Liver (tissue), 9 donors: ENCODE measurements around the gene ILDR2. TPM values are rescaled to one million over a fixed set of nuclear protein-coding genes. Genes with fewer than 3 reads are reported as not detected.

Experiments used
- DNase-seq: peaks from one replicate; pipeline ENCODE4 v3.0.0-alpha.2; 2017; ENCODE audit warnings: low spot score
- H3K27ac ChIP-seq, 2 donors: one replicate each; pipeline ENCODE4 v1.7.0; 2013; ENCODE audit warnings: inconsistent platforms in 2 of 2, low read length in 2 of 2, control low read depth in 1 of 2, low read depth in 1 of 2, mild to moderate bottlenecking in 1 of 2
- H3K27me3 ChIP-seq, 4 donors: one replicate each; pipeline versions ENCODE4 v1.6.1 to v1.7.0; 2013; ENCODE audit warnings: low read length in 3 of 4, inconsistent platforms in 1 of 4, mild to moderate bottlenecking in 1 of 4, moderate library complexity in 1 of 4; ENCODE audit not compliant: control insufficient read depth in 4 of 4, insufficient read depth in 4 of 4
- H3K36me3 ChIP-seq, 4 donors: one replicate each; pipeline versions ENCODE4 v1.6.1 to v1.7.0; 2013; ENCODE audit warnings: low read length in 3 of 4, mild to moderate bottlenecking in 3 of 4, low read depth in 1 of 4, moderate library complexity in 1 of 4; ENCODE audit not compliant: control insufficient read depth in 4 of 4, insufficient read depth in 3 of 4
- H3K4me1 ChIP-seq, 4 donors: one replicate each; pipeline versions ENCODE4 v1.6.1 to v1.7.0; 2013; ENCODE audit warnings: low read length in 3 of 4, mild to moderate bottlenecking in 3 of 4, moderate library complexity in 1 of 4; ENCODE audit not compliant: control insufficient read depth in 4 of 4, insufficient read depth in 4 of 4
- H3K4me3 ChIP-seq, 3 donors: one replicate each; pipeline versions ENCODE4 v1.6.1 to v1.7.0; 2013; ENCODE audit warnings: low read length in 3 of 3, control low read depth in 1 of 3, low read depth in 1 of 3, mild to moderate bottlenecking in 1 of 3
- H3K9ac ChIP-seq, 2 donors: one replicate each; pipeline ENCODE4 v1.7.0; 2013; ENCODE audit warnings: low read length in 2 of 2, mild to moderate bottlenecking in 2 of 2, moderate library complexity in 2 of 2, control low read depth in 1 of 2, low read depth in 1 of 2
- H3K9me3 ChIP-seq, 4 donors: one replicate each; pipeline versions ENCODE4 v1.6.1 to v1.7.0; 2013; ENCODE audit warnings: low read length in 3 of 4; ENCODE audit not compliant: control insufficient read depth in 4 of 4
- ATF3 ChIP-seq: IDR thresholded peaks from 2 replicates; pipeline ENCODE4 v1.6.1; 2016; ENCODE audit warnings: antibody characterized with exemption
- EGR1 ChIP-seq, 2 donors: IDR thresholded peaks; 2 replicates each; pipeline ENCODE4 v1.6.1; 2016 to 2018; ENCODE audit warnings: antibody characterized with exemption in 2 of 2, low read depth in 2 of 2
- FOXA1 ChIP-seq: IDR thresholded peaks from 2 replicates; pipeline ENCODE4 v1.6.1; 2016; ENCODE audit warnings: antibody characterized with exemption
- FOXA2 ChIP-seq: IDR thresholded peaks from 2 replicates; pipeline ENCODE4 v1.6.1; 2016; ENCODE audit warnings: antibody characterized with exemption
- GABPA ChIP-seq, 2 donors: IDR thresholded peaks in 1 of 2; conservative IDR thresholded peaks in 1 of 2; 2 replicates each; pipeline ENCODE4 v1.6.1; 2016; ENCODE audit warnings: antibody characterized with exemption in 2 of 2, mild to moderate bottlenecking in 1 of 2, moderate library complexity in 1 of 2
- HNF4A ChIP-seq, 2 donors: conservative IDR thresholded peaks; 2 replicates each; pipeline ENCODE4 v1.6.1; 2016; ENCODE audit warnings: antibody characterized with exemption in 2 of 2, mild to moderate bottlenecking in 2 of 2
- HNF4G ChIP-seq: IDR thresholded peaks from 2 replicates; pipeline ENCODE4 v1.6.1; 2016; ENCODE audit warnings: antibody characterized with exemption
- JUND ChIP-seq, 2 donors: IDR thresholded peaks; 2 replicates each; pipeline ENCODE4 v1.6.1; 2016; ENCODE audit warnings: antibody characterized with exemption in 2 of 2
- NR2F2 ChIP-seq: IDR thresholded peaks from 2 replicates; pipeline ENCODE4 v1.6.1; 2016; ENCODE audit warnings: antibody characterized with exemption
- RAD21 ChIP-seq, 2 donors: IDR thresholded peaks; 2 replicates each; pipeline ENCODE4 v1.6.1; 2016; ENCODE audit warnings: antibody characterized with exemption in 2 of 2, mild to moderate bottlenecking in 2 of 2
- REST ChIP-seq: IDR thresholded peaks from 2 replicates; pipeline ENCODE4 v1.6.1; 2016; ENCODE audit warnings: antibody characterized with exemption, mild to moderate bottlenecking
- RXRA ChIP-seq, 2 donors: IDR thresholded peaks; 2 replicates each; pipeline ENCODE4 v1.6.1; 2017 to 2018; ENCODE audit warnings: antibody characterized with exemption in 2 of 2, mild to moderate bottlenecking in 1 of 2
- SP1 ChIP-seq: IDR thresholded peaks from 2 replicates; pipeline ENCODE4 v1.6.1; 2018; ENCODE audit warnings: antibody characterized with exemption, mild to moderate bottlenecking
- TAF1 ChIP-seq: conservative IDR thresholded peaks from 2 replicates; pipeline ENCODE4 v1.6.1; 2016; ENCODE audit warnings: antibody characterized with exemption, mild to moderate bottlenecking
- YY1 ChIP-seq: IDR thresholded peaks from 2 replicates; pipeline ENCODE4 v1.6.1; 2016; ENCODE audit warnings: antibody characterized with exemption, mild to moderate bottlenecking
- WGBS: extraction: QIAGEN DNeasy Blood & Tissue Kit; methylation state at CpG from one replicate; pipeline ENCODE4 v1.1.7; 2013; 5-methylcytosine and 5-hydroxymethylcytosine counted together
- polyA plus RNA-seq, 2 donors: library from polyadenylated mRNA; stranded (reverse) in 1 of 2; unstranded in 1 of 2; fragments of 200-250 nt in 1 of 2; fragments of >200 nt in 1 of 2; fragmentation: Nextera tagmentation in 1 of 2; extraction: Ambion mirVana in 1 of 2; gene quantifications; one replicate each; pipeline versions ENCODE4 v1.2.1 to v1.2.3, GENCODE V29; 2013 to 2015
- total RNA-seq, 2 donors: library from RNA; depleted of rRNA; stranded (reverse); fragments of >200 nt; gene quantifications; one replicate each; pipeline ENCODE4 v1.2.3, GENCODE V29; 2014
- TF ChIP-seq, protein P1 (sequence below): IDR thresholded peaks from 2 replicates; pipeline ENCODE4 v1.6.1; 2016; ENCODE audit warnings: antibody characterized with exemption
- TF ChIP-seq, protein P2 (sequence below): fragments of 150-350 bp; IDR thresholded peaks from 2 replicates; pipeline ENCODE4 v1.5.1; 2017; ENCODE audit warnings: improper control_type of control experiment, low read depth, low read length; ENCODE audit not compliant: missing input control
- TF ChIP-seq, protein P3 (sequence below): IDR thresholded peaks from 2 replicates; pipeline ENCODE4 v1.6.1; 2016; ENCODE audit warnings: antibody characterized with exemption
- donor health status: healthy.
- donor health status: healthy.
- donor health status: healthy.
- donor health status: healthy.
- donor health status: healthy.

ILDR2 gene
- total and polyA plus RNA-seq, 4 donors: 0.09 to 7.4 (median 0.44) TPM

DNA sequence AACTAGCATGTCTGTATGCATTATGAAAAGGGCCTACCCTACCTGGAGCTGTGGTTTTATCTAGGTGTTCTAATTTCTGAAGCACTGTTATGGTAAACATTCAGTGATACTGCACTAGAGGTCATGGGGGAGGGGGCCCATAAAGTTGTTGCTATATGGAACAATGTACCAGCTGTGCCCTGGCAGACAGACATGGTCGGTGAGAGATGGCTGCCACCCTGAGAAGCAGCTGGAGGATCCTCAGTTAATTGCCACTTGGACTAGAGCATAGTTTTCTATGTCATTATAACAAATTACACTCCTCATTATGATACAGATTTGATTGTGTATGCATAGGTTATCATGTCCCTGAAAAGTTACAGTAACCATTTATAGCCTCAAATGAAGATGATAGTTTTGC is 45.4 kb downstream of the ILDR2 start:
- Histone ChIP-seq H3K9ac (no peak overlapping the region), H3K27me3 (no peaks in the 10 kb centered on the region), H3K27ac (no peak overlapping the region), H3K36me3 (peaks cover 0 to 1% (median 0%) of the 10 kb centered on the region in 4 donors), H3K4me3 (no peak overlapping the region), H3K9me3 (no peaks in the 10 kb centered on the region), H3K4me1 (no peaks in the 10 kb centered on the region)
- TF ChIP-seq ATF3 (no peak), FOXA1 (no peak), JUND (IDR thresholded peaks at IDR 0.05) (no peak), SP1 (no peak), GABPA (IDR thresholded peaks at IDR 0.05 in 1 of 2, conservative IDR thresholded peaks at IDR 0.05 in 1 of 2) (no peak), TAF1 (no peak), EGR1 (IDR thresholded peaks at IDR 0.05; ENCODE audit: low read depth in 2 of 2) (no peak), RAD21 (IDR thresholded peaks at IDR 0.05) (no peak), HNF4A (conservative IDR thresholded peaks at IDR 0.05) (no peak), HNF4G (no peak), RXRA (IDR thresholded peaks at IDR 0.05) (no peak), NR2F2 (no peak), YY1 (no peak)
- TF ChIP-seq, protein P1, sequence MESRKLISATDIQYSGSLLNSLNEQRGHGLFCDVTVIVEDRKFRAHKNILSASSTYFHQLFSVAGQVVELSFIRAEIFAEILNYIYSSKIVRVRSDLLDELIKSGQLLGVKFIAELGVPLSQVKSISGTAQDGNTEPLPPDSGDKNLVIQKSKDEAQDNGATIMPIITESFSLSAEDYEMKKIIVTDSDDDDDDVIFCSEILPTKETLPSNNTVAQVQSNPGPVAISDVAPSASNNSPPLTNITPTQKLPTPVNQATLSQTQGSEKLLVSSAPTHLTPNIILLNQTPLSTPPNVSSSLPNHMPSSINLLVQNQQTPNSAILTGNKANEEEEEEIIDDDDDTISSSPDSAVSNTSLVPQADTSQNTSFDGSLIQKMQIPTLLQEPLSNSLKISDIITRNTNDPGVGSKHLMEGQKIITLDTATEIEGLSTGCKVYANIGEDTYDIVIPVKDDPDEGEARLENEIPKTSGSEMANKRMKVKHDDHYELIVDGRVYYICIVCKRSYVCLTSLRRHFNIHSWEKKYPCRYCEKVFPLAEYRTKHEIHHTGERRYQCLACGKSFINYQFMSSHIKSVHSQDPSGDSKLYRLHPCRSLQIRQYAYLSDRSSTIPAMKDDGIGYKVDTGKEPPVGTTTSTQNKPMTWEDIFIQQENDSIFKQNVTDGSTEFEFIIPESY: no peak
- TF ChIP-seq, protein P2, sequence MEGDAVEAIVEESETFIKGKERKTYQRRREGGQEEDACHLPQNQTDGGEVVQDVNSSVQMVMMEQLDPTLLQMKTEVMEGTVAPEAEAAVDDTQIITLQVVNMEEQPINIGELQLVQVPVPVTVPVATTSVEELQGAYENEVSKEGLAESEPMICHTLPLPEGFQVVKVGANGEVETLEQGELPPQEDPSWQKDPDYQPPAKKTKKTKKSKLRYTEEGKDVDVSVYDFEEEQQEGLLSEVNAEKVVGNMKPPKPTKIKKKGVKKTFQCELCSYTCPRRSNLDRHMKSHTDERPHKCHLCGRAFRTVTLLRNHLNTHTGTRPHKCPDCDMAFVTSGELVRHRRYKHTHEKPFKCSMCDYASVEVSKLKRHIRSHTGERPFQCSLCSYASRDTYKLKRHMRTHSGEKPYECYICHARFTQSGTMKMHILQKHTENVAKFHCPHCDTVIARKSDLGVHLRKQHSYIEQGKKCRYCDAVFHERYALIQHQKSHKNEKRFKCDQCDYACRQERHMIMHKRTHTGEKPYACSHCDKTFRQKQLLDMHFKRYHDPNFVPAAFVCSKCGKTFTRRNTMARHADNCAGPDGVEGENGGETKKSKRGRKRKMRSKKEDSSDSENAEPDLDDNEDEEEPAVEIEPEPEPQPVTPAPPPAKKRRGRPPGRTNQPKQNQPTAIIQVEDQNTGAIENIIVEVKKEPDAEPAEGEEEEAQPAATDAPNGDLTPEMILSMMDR: no peak
- TF ChIP-seq, protein P3, sequence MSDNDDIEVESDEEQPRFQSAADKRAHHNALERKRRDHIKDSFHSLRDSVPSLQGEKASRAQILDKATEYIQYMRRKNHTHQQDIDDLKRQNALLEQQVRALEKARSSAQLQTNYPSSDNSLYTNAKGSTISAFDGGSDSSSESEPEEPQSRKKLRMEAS: no peak
- 72% methylated on average over 1 of the region's 1 CpG for WGBS
- no peak for DNase-seq

- Histone ChIP-seq H3K27ac (no peak overlapping the region), H3K27me3 (no peaks in the 10 kb centered on the region), H3K36me3 (peaks cover 0 to 1% (median 0%) of the 10 kb centered on the region in 4 donors), H3K4me1 (no peaks in the 10 kb centered on the region), H3K9ac (no peak overlapping the region), H3K9me3 (no peaks in the 10 kb centered on the region), H3K4me3 (no peak overlapping the region)
- DNase-seq: no peak
- 85% methylated on average over 2 of the region's 2 CpGs for WGBS
- TF ChIP-seq HNF4A (conservative IDR thresholded peaks at IDR 0.05) (no peak), REST (no peak), NR2F2 (no peak), RXRA (IDR thresholded peaks at IDR 0.05) (no peak), TAF1 (no peak), FOXA2 (no peak), HNF4G (no peak), FOXA1 (no peak), ATF3 (no peak), SP1 (no peak), EGR1 (IDR thresholded peaks at IDR 0.05; ENCODE audit: low read depth in 2 of 2) (no peak)
- TF ChIP-seq, protein P1: no peak
These were observed 47.6 kb downstream of the ILDR2 start for GRCh38 chr1:166927701-166928100.
